GM21390 (cell line): ENCODE data around the gene PDE6A.

Source experiments
- ATAC-seq: cut with Tn5 transposase; IDR thresholded peaks from one replicate; pipeline ENCODE4 v1.9.1; 2021; ENCODE audit not compliant: unreplicated experiment

Gene PDE6A

DNA sequence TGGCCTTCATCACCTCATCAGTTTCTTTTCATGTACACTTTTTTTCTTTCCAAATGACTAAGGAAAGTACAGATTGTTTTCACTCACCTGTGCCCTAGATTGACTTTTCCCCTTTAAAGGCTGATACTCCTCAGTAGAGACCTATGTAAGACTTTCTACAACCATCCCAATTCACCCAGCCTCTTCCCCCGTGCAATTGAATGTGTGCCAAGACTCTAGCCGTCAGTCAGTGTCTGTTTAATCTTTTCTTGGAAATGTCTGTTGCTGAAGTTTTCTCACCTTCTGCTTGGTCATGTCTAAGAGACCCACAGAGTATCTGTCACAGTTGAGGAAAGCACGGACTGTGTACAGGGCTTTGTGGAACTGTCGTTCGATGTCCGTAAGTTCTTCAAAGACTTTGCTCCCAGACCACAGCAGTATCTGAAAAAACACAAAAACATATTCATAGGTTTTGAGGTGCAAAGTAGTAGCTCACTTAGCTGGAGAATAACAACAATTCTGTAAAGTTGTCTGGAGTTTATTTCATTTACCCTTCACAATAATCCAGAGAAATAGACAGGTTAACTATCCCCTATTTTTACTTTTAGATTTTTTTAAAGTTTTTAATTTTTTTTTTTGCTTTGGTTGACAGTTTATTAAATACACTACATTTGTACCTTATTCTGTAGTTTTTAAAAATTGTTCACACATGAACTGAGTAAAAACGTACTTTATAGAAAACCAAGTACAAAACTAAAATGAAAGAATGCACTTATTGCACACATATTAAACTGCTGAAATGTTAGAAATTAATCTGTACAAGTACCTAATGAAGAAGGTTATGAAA lies 13.6 kb downstream of the PDE6A start:
- no peak for ATAC-seq

DNA sequence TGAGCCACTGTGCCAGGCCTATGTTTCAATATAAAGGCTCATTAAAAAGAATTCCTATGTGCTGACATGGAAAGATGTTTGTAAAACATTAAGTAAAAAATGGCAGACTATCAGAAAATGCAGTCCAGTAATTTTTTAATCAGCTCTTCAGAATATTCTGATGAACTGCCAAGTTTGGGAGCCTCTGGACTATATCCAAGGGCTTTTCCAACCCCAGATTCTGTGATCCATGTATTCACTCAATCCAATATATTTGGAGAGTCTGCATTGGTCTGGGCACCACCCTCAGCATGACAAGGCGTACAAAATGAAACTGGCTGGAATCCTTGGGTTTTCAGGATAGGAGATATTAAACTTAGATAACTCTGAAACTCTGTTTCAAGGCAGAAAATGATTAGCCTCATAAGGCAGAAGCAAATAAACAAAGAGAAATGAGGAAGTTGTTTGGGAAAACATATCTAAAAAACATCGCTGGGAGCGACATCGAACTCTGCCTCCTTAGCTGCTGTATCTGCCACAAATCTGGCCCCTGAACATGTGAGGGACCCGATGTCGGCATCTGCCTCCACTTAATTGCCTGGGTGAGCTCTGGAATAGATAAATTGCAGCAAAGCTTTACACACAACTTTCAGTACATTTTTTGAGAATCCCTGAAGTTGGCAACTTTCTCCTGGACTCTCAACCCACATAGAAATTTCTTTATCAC lies 14.4 kb downstream of the PDE6A start:
- ATAC-seq: no peak

DNA sequence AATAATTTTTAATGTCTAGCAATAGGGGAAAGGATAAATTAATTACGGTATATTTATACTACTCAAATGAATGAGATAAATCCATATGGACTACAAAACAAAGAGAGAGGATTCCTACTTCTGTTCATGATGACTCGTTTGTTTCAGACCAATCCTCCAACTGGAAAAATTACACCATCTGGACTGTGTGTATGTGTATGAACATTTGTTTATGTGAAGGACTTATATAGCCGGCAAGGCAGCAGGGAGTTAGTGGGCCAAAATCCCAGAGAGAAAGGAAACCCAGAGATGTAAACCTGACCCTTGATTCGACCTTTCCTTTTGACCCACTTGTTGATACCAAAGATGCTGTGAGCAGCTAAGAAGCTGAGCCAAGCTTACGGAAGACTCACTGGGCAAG lies 20.1 kb downstream of the PDE6A start:
- ATAC-seq: no peak

GRCh38 chr5:149922950-149923349 lies 21.6 kb downstream of the PDE6A start:
- ATAC-seq: no peak

DNA sequence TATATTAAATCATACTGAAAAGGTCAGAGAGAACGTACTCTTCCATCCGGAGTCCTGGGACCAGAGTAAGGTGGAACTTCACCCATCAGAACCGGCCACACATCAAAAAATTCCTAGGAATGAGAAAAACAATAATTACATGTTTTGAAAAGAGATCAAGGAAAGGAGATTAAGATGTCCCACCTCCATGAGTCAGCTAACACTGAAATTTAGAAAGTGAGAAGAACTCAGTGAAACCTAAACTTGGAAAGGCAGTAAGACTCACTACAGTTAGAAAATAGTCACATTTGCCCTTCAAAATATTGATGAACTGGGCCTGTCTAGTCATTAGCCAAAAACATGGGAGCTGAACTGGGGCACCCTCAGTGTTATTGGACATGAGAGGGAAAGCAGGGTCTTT lies 23.0 kb downstream of the PDE6A start:
- no peak for ATAC-seq

DNA sequence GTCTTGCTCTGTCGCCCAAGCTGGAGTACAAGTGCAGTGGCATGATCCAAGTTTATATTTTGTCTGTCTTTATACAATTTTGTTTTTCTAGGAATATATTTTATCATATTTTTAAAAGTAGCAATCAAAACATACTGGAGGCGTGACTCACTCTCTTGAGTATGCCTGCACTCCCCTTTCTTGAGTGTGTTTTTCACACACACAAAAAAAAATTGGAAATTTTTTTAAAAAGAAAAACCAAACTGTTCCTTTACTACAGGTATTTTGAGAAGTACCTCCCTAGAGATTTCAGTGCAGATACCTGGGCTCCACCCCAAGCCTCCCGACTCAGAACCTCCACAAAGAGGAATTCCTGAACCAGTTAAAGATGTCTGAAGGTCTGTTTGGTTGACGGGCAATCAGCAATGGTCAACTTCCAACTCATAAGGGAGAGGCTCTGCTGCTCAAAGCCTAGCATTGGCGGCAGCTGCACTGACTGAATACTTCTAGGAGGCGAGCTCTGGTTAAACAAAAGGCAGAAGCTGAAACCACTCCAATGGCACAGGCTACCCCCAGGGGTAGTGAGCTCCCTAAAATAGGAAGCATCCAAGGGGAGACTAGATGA lies 27.4 kb downstream of the PDE6A start:
- ATAC-seq: no peak

- ATAC-seq: no peak
Observed at GRCh38 chr5:149916334-149917072, 28.1 kb downstream of the PDE6A start.

DNA sequence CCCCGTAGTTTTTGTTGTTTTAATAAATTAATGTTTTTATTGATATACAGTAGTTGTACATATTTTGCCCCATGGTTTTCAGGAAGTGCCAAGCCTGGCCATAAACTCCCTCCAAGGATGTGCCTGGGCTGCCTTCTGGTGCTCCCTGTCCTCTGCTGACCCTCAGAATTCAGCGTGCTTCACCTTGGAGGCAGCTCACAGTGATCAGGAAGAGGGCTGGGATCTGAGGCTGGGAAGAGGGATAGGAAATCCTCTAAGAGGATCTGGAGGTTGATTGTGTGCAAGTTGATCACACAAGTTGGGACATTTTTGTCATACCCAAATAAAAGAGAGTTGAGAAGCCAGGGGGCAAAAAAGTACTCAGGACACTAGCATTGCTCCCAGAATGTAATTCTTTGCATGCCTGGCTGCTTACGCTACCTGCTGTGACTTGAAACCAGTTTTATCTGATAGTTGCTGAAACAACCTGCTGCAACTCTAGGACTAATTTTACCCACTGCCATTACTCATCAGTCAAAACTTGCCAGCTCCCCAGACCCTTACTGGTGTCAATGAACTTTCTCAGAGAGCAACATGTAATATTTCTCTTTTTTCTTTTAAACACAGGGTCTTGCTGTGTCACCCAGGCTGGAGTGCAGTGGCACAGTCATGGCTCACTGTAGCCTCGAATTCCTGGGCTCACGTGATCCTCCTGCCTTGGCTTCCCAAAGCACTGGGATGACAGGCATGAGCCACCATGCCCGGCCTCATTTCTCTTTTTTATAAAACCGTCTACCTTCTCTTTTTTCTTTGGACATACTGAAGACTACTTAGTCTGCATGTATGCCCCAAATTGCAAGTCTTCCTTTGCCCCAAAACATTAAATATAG lies 29.0 kb downstream of the PDE6A start:
- no peak for ATAC-seq

- no peak for ATAC-seq
Observed at GRCh38 chr5:149913436-149914419, 30.9 kb downstream of the PDE6A start.

DNA sequence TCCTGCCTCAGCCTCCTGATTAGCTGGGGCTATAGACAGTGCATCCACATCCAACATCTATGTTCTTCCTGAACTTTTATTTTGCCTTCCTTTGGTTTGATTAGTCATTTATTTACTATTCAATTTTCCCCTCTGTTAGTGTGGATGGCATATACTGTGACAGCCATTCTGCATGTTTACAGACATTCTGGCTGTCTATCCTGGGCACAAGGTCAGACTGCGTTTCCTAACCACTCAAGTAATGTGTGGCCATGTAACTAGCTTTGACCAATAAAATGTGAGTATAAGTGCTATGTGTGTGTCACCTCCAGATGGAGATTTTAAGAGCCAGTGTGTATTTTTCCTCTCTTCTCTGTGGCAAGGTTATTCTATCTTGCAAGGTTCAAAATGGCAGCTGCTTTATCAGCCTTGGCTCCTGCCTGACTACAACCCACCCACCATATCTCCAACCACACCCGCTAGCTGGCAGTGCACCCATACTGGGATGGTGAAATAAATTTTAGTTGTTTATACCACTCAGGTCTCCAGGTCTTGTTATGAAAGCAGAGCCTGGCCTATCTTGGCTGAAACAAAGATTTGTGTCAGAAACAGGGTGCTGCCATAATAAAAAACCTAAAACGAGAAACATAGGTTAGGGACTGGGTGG lies 32.2 kb downstream of the PDE6A start:
- no peak for ATAC-seq

DNA sequence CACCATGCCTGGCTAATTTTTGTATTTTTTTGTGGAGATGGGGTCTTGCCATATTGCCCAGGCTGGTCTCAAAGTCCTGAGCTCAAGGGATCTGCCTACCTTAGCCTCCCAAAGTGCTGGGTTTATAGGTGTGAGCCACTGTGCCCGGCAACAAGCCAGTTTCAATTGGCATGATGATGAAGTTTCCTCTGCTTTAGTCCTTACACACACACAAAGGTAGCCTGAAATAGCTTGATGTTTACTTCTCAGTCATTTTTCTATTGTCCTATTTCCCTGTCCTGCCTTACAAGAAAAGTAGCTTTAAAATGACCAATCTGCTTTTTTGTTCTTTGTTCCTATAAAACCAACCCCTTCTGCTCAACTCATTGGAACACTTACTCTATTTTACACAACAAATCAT lies 33.6 kb downstream of the PDE6A start:
- no peak for ATAC-seq

- ATAC-seq: no peak
Observed at GRCh38 chr5:149907828-149908227, 36.8 kb downstream of the PDE6A start.

- no peak for ATAC-seq
Observed at GRCh38 chr5:149904977-149905376, 39.6 kb downstream of the PDE6A start.

- no peak for ATAC-seq
Observed at GRCh38 chr5:149904293-149904886, 40.2 kb downstream of the PDE6A start.

DNA sequence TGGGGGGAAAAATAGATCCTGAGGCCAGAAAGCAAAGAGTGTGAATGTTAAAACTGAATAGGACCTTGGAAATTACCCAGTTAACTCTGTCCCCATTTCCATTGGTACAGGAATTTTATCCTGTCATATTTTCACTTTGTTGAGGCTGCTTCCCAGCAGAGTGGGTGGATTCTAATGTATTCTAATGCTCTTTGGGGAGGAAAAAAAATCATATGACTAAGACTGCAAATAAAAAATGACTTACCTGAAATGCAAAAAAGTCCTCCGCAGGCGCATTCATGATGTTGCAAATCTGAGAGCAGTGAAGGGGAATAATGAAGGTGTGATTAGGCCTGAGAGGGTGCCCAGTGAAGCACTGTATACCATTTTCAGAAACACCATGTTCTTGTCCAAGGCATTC lies 41.2 kb downstream of the PDE6A start:
- no peak for ATAC-seq

- ATAC-seq: no peak
Observed at GRCh38 chr5:149902177-149902576, 42.4 kb downstream of the PDE6A start.

- ATAC-seq: no peak
Observed at GRCh38 chr5:149901511-149901910, 43.1 kb downstream of the PDE6A start.

GRCh38 chr5:149900390-149900789 lies 44.2 kb downstream of the PDE6A start:
- no peak for ATAC-seq
